ENCODE measurements around the gene KIAA0040. TPM values are rescaled to one million over a fixed set of nuclear protein-coding genes. Genes with fewer than 3 reads are reported as not detected.

Gene KIAA0040
- total and polyA plus RNA-seq, 2 donors (not counting 1 experiment from before 2014, with no cell fraction given), result 93.6 to 106 TPM

GRCh38 chr1:175218786-175219434 lies 26.3 kb upstream of the KIAA0040 start:
- peak overlapping the region; percentile 42 for H3K4me2 ChIP-seq (replicated peaks; ENCODE audit: low read depth, low read length, poor library complexity, severe bottlenecking)
- H3K79me2 ChIP-seq (ENCODE audit: control insufficient read depth, insufficient read depth, low read length), result no peaks in the 10 kb centered on the region
- TF ChIP-seq EZH2 (IDR thresholded peaks at IDR 0.05; ENCODE audit: borderline replicate concordance, insufficient read depth, low read depth, low read length, poor library complexity, severe bottlenecking) (no peak), CTCF (IDR thresholded peaks at IDR 0.05) (no peak)
- H2AFZ ChIP-seq (ENCODE audit: insufficient read depth, low read depth, low read length, poor library complexity, severe bottlenecking), result peak overlapping the region; percentile 59
- peaks cover 40 to 42% of the 10 kb centered on the region in 2 donors for H3K4me1 ChIP-seq (ENCODE audit: control insufficient read depth in 2 of 2, insufficient read depth in 2 of 2, low read length in 2 of 2)
- POLR2A ChIA-PET, result no interaction called here
- no peaks in the 10 kb centered on the region for H4K20me1 ChIP-seq (ENCODE audit: control insufficient read depth, insufficient read depth, low read length, poor library complexity, severe bottlenecking)
- H3K4me3 ChIP-seq (ENCODE audit: control extremely low read depth in 1 of 5, extremely low read depth in 1 of 5, insufficient read depth in 1 of 5, low read depth in 2 of 5, low read length in 4 of 5), result no peak overlapping the region
- peak overlapping the region in 1 of 2 donors; percentile 39 for H3K27ac ChIP-seq (ENCODE audit: low read length in 2 of 2)
- intact Hi-C loops (cut with micrococcal nuclease), result no loop called here
- H3K27me3 ChIP-seq (replicated peaks in 1 of 4; ENCODE audit: control extremely low read depth in 1 of 4, control insufficient read depth in 3 of 4, insufficient read depth in 4 of 4, low read length in 3 of 4), result no peaks in the 10 kb centered on the region
- CTCF ChIA-PET, result no interaction called here
- no peak overlapping the region for H3K4me3 Mint-ChIP-seq
- WGBS (ENCODE audit: insufficient coverage), result 100% methylated on average over 2 of the region's 5 CpGs
- H3K27me3 Mint-ChIP-seq, result no peaks in the 10 kb centered on the region
- DNase-seq (no peak), ATAC-seq (ENCODE audit: low read depth) (no peak)
- no peaks in the 10 kb centered on the region for H3K9me3 Mint-ChIP-seq (ENCODE audit: insufficient read depth)
- no peaks in the 10 kb centered on the region for H3K9me3 ChIP-seq (ENCODE audit: control extremely low read depth in 1 of 3, control insufficient read depth in 2 of 3, insufficient read depth in 1 of 3, low read length in 2 of 3)
- peaks cover 53% of the 10 kb centered on the region for H3K4me1 Mint-ChIP-seq
- no peaks in the 10 kb centered on the region for H3K36me3 ChIP-seq (replicated peaks in 1 of 2; ENCODE audit: control extremely low read depth in 1 of 2, control insufficient read depth in 1 of 2, extremely low read depth in 1 of 2, insufficient read depth in 2 of 2, low read length in 1 of 2)
- H3K27ac Mint-ChIP-seq, result peak overlapping the region; percentile 54
- no peak overlapping the region for H3K9ac ChIP-seq (ENCODE audit: low read length)

All from B cell (primary cell).